NCI-H446 treated with DMSO at 0.1 percent for 48 hours (cell line): ENCODE measurements around the gene CMAS.
A peak's percentile ranks its signal among the peaks of the same experiment; 100 is the strongest.
"Not testable (repeated sequence)": the region's sequence is repeated elsewhere in the genome, so short reads cannot be mapped to it uniquely, and the experiment has no call there.

Experiments used
- DNase-seq: peaks from one replicate; lab custom pipeline; 2025; lab: John Stamatoyannopoulos, UW

CMAS gene

DNA sequence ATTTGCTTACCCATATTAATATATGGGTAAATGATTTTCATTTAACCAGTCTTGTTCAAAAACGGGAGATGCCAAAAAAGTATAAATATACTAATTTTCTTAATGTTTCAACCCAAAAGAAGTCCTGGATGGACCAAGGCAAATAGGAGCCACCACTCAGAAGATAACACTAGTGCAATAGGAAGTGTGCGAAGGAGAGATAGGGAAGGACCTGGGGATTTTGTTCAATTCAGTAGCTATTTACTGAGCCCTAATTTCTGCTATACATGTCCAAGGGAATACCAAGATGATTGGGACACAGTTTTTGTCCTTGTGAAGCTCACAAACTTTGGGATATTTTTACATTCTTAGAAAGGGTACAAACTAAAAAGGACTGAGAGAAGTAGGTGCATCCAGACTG lies 1.5 kb downstream of the CMAS start:
- no peak for DNase-seq

DNA sequence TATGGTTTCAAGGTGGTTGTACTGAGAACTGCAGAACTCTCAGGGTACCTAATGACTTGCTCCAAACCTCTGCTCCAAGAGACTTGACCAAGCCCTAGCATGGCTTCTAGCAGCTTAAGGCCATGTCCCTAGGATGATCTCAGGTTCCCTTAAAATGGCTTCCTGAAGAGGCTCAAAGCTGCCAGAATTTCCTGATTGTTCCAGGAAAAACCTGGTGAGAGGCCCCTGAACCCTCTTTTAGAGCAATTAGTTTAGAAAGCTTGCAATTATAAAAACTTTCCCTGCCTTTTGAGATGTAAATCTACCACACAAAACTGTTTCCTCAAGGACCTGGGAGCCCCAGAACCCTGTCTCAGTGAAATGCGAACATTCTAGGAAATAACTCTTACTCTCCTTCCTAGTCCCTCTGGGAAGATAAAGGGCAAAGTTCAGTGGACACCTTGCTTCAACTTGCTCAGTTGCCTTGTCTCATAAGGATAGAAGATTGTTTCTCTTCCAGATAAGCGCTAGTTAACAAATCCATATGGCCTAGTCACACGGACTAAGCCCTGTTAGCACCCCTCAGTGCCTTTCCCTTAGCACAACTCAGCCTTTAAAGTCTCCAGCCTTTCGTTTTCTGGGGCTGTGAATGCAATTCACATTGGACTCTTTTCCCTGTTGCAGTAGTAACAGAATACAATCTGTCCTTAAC lies 2.5 kb downstream of the CMAS start:
- no peak for DNase-seq

- no peak for DNase-seq
These were observed 4.1 kb downstream of the CMAS start for GRCh38 chr12:22050078-22050477.

DNA sequence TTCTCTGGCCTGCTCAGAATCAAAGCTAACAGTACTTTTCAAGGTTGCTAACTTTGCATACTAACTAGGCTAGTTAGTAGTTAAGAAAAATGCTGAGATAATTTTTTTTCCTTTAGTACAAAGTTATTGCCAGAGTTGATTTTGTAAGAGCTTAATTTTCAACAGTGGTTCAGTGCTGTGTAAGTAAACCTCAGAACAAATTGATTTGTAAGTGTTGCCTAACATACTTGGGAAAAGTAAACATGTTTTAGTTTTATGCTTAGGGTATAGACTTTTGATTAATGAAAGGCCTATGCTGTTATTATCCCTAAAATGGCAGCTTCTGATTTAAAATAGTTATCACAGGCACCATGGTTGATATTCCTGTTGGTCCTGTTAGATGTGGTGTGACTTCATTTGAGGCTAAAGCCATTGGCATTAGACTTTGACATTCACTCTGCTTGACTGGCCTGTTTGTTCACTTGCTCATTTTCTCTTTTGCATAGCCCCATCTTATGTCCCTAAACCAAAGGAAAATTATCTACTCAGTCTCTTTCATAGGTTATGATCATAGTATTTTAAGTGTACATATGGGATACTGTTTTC lies 5.2 kb downstream of the CMAS start:
- DNase-seq, result no peak

DNA sequence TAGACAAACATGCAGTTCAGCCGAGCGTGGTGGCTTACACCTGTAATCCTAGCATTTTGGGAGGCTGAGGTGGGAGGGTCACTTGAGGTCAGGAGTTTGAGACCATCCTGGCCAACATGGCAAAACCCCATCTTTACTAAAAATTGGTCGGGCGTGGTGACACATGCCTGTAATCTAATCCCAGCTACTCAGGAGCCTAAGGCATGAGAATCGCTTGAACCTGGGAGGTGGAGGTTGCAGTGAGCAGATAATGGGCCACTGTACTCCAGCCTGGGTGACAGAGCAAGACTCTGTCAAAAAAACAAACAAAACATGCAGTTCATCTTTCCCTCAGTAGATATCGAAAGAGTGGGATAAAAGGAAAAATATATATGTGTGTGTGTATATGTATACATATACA lies 7.0 kb downstream of the CMAS start:
- DNase-seq, result not testable (repeated sequence)

DNA sequence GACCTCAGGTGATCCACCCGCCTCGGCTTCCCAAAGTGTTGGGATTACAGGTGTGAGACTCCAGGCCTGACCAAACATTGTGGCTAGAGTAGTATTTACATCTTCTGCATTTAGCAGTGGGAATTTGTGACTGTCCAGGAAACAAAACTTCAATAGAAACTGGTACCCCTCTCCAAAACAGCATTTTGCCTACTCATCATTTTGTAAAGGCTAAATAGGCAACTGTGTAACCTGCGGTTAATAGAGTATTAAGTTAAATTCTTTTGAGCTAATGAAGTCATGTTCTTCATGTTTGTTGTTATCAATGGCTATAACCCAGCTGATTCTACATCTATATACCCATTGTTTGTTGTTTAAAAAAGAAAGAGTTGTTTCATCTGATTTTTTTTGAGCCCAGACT lies 8.1 kb downstream of the CMAS start:
- DNase-seq, result no peak

- no peak for DNase-seq
These were observed 10.6 kb downstream of the CMAS start for GRCh38 chr12:22056607-22057006.

- no peak for DNase-seq
These were observed 14.1 kb downstream of the CMAS start for GRCh38 chr12:22059976-22060647.

- DNase-seq, result no peak
These were observed 18.9 kb downstream of the CMAS start for GRCh38 chr12:22064968-22065367.

DNA sequence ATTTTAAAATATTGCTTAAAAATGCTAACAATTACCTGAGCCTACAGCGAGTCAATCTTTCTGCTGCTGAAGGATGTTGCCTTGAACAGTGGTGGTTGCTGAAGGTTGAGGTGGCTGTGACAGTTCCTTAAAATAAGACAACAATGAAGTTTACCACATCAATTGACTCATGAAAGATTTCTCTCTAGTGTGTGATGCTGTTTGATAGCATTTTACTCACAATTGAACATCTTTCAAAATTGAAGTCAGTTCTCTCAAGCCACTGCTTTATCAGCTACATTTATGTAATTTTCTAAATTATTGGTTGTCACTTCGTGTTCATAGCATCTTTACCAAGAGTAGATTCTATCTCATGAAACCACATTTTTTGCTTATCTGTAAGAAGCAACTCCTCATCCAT lies 20.3 kb downstream of the CMAS start:
- no peak for DNase-seq

GRCh38 chr12:22069851-22070250 lies 23.8 kb downstream of the CMAS start:
- DNase-seq, result no peak

GRCh38 chr12:22082190-22082701 lies 36.2 kb downstream of the CMAS start:
- DNase-seq, result no peak

GRCh38 chr12:22083167-22083566 lies 37.1 kb downstream of the CMAS start:
- peak; percentile 12 for DNase-seq

- DNase-seq, result no peak
These were observed 38.8 kb downstream of the CMAS start for GRCh38 chr12:22084852-22085251.

- DNase-seq, result no peak
These were observed 42.9 kb downstream of the CMAS start for GRCh38 chr12:22088886-22089285.

DNA sequence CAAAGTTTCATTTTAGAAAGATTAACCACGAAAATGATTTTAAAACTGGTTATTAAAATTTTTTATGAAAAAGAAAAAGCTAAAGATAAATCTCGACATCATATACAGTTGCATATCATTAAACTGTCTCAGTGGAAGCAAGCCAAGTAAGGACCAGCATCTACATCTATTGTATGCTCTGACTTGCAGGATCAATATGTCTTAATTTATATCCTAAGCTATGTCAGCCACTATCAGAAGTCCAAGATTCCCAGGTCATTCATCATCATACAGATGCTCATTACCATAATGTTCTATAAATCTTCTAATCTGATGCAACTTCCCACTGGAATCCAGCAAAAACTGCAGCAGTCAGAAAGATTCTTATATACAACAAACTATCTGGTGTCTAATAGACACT lies 43.5 kb downstream of the CMAS start:
- no peak for DNase-seq

- not testable (repeated sequence) for DNase-seq
These were observed 53.0 kb downstream of the CMAS start for GRCh38 chr12:22099062-22099461.

- DNase-seq, result no peak
These were observed 55.1 kb downstream of the CMAS start for GRCh38 chr12:22100958-22101748.

- no peak for DNase-seq
These were observed 55.8 kb downstream of the CMAS start for GRCh38 chr12:22101749-22102243.

DNA sequence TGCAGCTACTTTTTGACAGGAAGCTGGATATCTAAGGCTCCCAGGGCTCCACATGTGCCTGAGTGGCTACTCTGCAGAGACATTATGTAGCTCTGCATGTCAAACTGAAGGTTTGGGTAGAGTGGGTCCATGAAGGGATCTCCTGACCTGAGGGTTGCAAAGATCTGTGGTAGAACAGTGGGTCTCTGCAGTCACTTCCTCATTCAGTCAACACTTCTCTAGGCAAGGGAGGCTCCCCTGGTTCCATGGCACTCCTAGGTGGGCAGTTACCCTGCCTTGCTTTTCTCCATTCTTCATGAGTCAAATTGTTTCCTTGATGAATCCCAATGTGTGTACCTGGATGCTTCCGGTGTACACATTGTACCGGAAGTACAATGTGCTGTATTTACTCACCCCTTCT lies 57.4 kb downstream of the CMAS start:
- no peak for DNase-seq

GRCh38 chr12:22105542-22105941 lies 59.5 kb downstream of the CMAS start:
- DNase-seq, result no peak

DNA sequence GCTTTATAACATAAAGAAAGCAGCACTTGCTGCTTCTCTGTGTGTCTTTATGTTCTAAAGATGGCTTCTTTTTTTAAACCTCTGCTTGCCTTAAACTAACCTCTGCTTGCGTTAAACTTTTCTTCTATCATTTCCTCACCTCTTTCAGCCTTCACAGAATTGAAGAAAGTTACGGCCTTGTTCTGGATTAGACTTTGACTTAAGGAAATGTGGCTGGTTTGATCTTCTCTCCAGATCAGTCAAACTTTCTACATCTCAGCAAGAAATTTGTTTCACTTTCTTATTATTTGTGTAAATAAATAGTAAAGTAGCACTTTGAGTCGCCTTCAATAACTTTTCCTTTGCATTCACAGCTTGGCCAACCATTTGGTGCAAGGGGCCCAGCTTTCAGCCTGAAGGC lies 64.2 kb downstream of the CMAS start:
- no peak for DNase-seq
